ENCODE measurements around the gene DGCR8. TPM values are rescaled to one million over a fixed set of nuclear protein-coding genes. Genes with fewer than 3 reads are reported as not detected.
A peak's percentile ranks its signal among the peaks of the same experiment; 100 is the strongest.

Gene DGCR8
- polyA plus RNA-seq, 1 experiment: 22.0 TPM

- POLR2A ChIA-PET: interaction anchor here (0.7 kb wide), 1 partner anchor 108 kb away, joined by 4 read pairs; no protein-coding TSS in a partner anchor
- DNase-seq (ENCODE audit: low read depth, low spot score): no peak
- Histone ChIP-seq H3K4me3 (ENCODE audit: low read depth, low read length) (no peak overlapping the region), H3K27ac (ENCODE audit: low read depth, low read length) (no peak overlapping the region), H3K9me3 (ENCODE audit: control insufficient read depth, insufficient read depth, low read length) (no peaks in the 10 kb centered on the region; the same call in 1 of the 2 replicates), H3K27me3 (ENCODE audit: control insufficient read depth, insufficient read depth, low read length) (no peaks in the 10 kb centered on the region)
- CTCF ChIA-PET: no interaction called here
- no peak for TF ChIP-seq CTCF (IDR thresholded peaks at IDR 0.05; ENCODE audit: low read depth, low read length)
Observed at GRCh38 chr22:20076627-20077172, 3.3 kb upstream of the DGCR8 start.

GRCh38 chr22:20080445-20080775 lies 369 bp downstream of the DGCR8 start:
- ChIA-PET CTCF (no interaction called here), POLR2A (interaction anchor here (1.3 kb wide), 1 partner anchor 10 kb away, joined by 3 read pairs; no protein-coding TSS in a partner anchor)
- Histone ChIP-seq H3K27ac (ENCODE audit: low read depth, low read length) (peak overlapping the region; percentile 86), H3K4me3 (ENCODE audit: low read depth, low read length) (peak overlapping the region; percentile 85), H3K9me3 (ENCODE audit: control insufficient read depth, insufficient read depth, low read length) (no peaks in the 10 kb centered on the region; the same call in 1 of the 2 replicates), H3K27me3 (ENCODE audit: control insufficient read depth, insufficient read depth, low read length) (no peaks in the 10 kb centered on the region)
- no peak for DNase-seq (ENCODE audit: low read depth, low spot score)
- TF ChIP-seq CTCF (IDR thresholded peaks at IDR 0.05; ENCODE audit: low read depth, low read length): no peak

- TF ChIP-seq CTCF (IDR thresholded peaks at IDR 0.05; ENCODE audit: low read depth, low read length): 0 out of 2 replicates have a peak, but pooled peaks have one; percentile 2
- peak overlapping the region; percentile 86 for H3K27ac ChIP-seq (ENCODE audit: low read depth, low read length)
- no peaks in the 10 kb centered on the region; the same call in 1 of the 2 replicates for H3K9me3 ChIP-seq (ENCODE audit: control insufficient read depth, insufficient read depth, low read length)
- H3K27me3 ChIP-seq (ENCODE audit: control insufficient read depth, insufficient read depth, low read length): no peaks in the 10 kb centered on the region
- ChIA-PET CTCF (no interaction called here), POLR2A (interaction anchor here (1.2 to 1.3 kb wide), 2 partner anchors 9 to 11 kb away, joined by 3 to 8 read pairs; no protein-coding TSS in a partner anchor)
- peak overlapping the region; percentile 85 for H3K4me3 ChIP-seq (ENCODE audit: low read depth, low read length)
- DNase-seq (ENCODE audit: low read depth, low spot score): peak; percentile 16
Observed at GRCh38 chr22:20080776-20081654, 974 bp downstream of the DGCR8 start.

- Histone ChIP-seq H3K27ac (ENCODE audit: low read depth, low read length) (peak overlapping the region; percentile 57), H3K27me3 (ENCODE audit: control insufficient read depth, insufficient read depth, low read length) (no peaks in the 10 kb centered on the region), H3K4me3 (ENCODE audit: low read depth, low read length) (no peak overlapping the region), H3K9me3 (ENCODE audit: control insufficient read depth, insufficient read depth, low read length) (no peaks in the 10 kb centered on the region; the same call in 1 of the 2 replicates)
- no peak for DNase-seq (ENCODE audit: low read depth, low spot score)
- CTCF ChIA-PET: no interaction called here
- TF ChIP-seq CTCF (IDR thresholded peaks at IDR 0.05; ENCODE audit: low read depth, low read length): no peak
- POLR2A ChIA-PET: interaction anchor here (0.5 kb wide), 1 partner anchor 14 kb away, joined by 9 read pairs; no protein-coding TSS in a partner anchor
Observed at GRCh38 chr22:20083157-20083890, 3.3 kb downstream of the DGCR8 start.

Data from AG04450 (cell line).